CD4-positive, alpha-beta T cell treated with Interferon alpha-2 for 1 hour (primary cell): ENCODE results near the gene HDAC3.

Experiments
- DNase-seq, 2 donors: peaks; one replicate each; pipeline ENCODE4 v3.0.0-alpha.2; 2020 to 2022

Gene HDAC3

GRCh38 chr5:141598391-141599345 is 38.0 kb downstream of the HDAC3 start:
- no peak for DNase-seq

- no peak for DNase-seq
Observed at GRCh38 chr5:141597814-141598213, 38.8 kb downstream of the HDAC3 start.

GRCh38 chr5:141597394-141597793 is 39.3 kb downstream of the HDAC3 start:
- peak in 1 of 2 donors; percentile 29 for DNase-seq

- DNase-seq = no peak
Observed at GRCh38 chr5:141596867-141597266, 39.8 kb downstream of the HDAC3 start.

- DNase-seq = no peak
Observed at GRCh38 chr5:141590127-141590526, 46.5 kb downstream of the HDAC3 start.

GRCh38 chr5:141586246-141586645 is 50.4 kb downstream of the HDAC3 start:
- no peak for DNase-seq

GRCh38 chr5:141585594-141585993 is 51.1 kb downstream of the HDAC3 start:
- DNase-seq = no peak

- no peak for DNase-seq
Observed at GRCh38 chr5:141574122-141574510, 62.5 kb downstream of the HDAC3 start.

GRCh38 chr5:141573489-141574121 is 63.0 kb downstream of the HDAC3 start:
- DNase-seq = no peak
